Tibial nerve (tissue), 4 donors: ENCODE measurements around the gene MCC.

Experiments used
- CTCF ChIP-seq, 5 experiments: fragments of 200-600 bp in 3 of 5; fragments of 450-650 bp in 2 of 5; sonication (generic) in 3 of 5; IDR thresholded peaks; one replicate each; pipeline ENCODE4 v1.5.1; 2016 to 2019; ENCODE audit warnings: antibody characterized with exemption in 5 of 5, mild to moderate bottlenecking in 3 of 5, moderate library complexity in 2 of 5
- EP300 ChIP-seq, 2 donors: sonication (generic); formaldehyde crosslinking; IDR thresholded peaks; one replicate each; pipeline ENCODE4 v1.6.1; 2017; ENCODE audit warnings: antibody characterized with exemption in 2 of 2, mild to moderate bottlenecking in 1 of 2

- TF ChIP-seq CTCF (IDR thresholded peaks at IDR 0.05) (no peak), EP300 (IDR thresholded peaks at IDR 0.05) (no peak)
These were observed 428.8 kb downstream of the MCC start for GRCh38 chr5:113059232-113060040.
